Measurements from ENCODE around the gene WWOX.
A peak's percentile ranks its signal among the peaks of the same experiment; 100 is the strongest.

Gene WWOX

GRCh38 chr16:78363843-78364555, 264.5 kb downstream of the WWOX start:
- DNase-seq (ENCODE audit: low spot score), result no peak

- DNase-seq (ENCODE audit: low spot score), result peak; percentile 0
Measured at GRCh38 chr16:78364556-78364880, 265.1 kb downstream of the WWOX start.

DNA sequence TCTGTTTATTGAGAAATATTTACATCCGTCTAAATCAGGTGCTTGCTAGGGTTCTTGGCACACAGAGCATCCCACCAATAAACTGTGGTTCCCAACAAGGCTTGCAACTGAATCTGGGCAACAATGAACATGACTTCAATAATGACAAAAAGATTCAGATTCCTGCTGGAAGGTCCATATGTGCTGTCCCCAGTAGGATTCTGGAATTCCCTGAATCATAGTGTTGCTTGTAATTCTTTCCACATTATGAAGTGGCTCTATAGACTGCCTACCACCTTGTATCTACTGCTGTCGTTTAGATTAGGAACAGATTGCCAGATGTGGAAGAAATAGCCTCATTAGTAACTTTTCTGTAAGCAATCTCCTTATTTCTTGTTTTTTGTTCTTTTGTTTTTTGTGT, 265.9 kb downstream of the WWOX start:
- DNase-seq (ENCODE audit: low spot score), result peak; percentile 0

DNA sequence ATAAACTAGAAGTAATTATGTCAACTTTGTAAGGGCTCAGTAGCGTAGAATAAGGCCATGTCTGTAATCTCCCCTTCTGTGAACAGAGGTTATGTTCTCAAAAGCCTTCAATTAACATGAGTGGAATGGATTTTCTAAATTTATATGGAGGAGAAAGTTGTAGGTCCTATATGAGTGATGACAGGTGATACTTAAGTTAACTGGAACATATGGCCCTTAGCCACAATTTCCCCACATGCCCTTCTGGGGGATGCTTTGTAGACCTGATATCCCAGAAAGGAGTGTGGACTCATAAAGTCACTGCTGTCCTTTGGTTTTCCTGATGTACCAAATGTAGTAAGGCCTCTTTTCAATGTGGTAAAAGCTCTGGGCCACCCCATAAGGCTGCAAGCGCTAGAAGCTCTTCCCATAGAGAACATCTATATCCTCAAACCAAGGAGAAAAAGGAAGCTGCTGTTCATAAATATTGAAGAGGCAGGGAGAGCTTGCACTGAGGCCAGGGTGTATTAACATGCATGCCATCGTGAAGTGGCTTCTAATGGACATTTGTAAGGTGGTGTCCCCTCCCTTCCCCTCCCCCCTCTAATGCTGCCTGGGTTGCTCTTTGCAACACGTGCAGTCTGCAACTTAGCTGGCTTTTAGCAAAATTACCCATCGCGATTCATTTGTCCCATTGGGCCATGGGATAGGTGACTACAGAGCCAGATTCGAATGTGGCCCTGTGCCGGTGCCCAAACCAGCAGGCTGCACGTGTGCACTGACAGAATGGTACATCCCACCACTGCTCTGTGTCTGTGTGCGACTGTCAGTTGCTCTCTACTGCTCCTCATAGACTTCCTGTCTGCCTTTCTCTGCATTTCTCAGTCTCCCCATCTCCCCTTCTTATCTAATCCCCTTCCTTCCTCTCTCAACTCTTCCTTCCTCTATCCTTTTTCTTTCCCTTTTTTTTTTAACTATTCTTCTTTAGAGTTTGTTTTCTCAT, 269.0 kb downstream of the WWOX start:
- DNase-seq (ENCODE audit: low spot score), result no peak

DNA sequence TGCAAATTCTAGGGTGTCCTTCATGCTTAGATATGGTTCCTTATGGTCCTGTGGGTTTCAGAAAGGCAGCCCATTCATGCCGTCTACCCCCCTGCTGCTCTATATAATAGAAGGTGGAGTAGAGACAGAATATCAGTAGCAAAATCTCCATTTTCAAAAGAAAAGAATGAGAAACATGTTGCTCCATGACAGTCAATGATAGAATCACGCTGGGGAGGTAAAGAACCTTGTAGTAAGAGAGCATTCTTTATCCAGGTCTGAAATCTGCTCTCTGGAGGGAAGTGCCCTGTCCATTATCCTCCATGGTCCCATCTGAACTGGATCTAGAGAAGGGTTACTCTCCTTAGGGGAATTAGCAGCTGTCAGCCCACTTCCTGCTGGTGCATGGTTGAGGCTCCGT, 272.8 kb downstream of the WWOX start:
- DNase-seq (ENCODE audit: low spot score), result no peak

- DNase-seq (ENCODE audit: low spot score), result no peak
Measured at GRCh38 chr16:78375055-78375679, 275.7 kb downstream of the WWOX start.

GRCh38 chr16:78376452-78376851, 277.0 kb downstream of the WWOX start:
- no peak for DNase-seq (ENCODE audit: low spot score)

- no peak for DNase-seq (ENCODE audit: low spot score)
Measured at GRCh38 chr16:78377312-78377711, 277.9 kb downstream of the WWOX start.

- no peak for DNase-seq (ENCODE audit: low spot score)
Measured at GRCh38 chr16:78381060-78381459, 281.6 kb downstream of the WWOX start.

DNA sequence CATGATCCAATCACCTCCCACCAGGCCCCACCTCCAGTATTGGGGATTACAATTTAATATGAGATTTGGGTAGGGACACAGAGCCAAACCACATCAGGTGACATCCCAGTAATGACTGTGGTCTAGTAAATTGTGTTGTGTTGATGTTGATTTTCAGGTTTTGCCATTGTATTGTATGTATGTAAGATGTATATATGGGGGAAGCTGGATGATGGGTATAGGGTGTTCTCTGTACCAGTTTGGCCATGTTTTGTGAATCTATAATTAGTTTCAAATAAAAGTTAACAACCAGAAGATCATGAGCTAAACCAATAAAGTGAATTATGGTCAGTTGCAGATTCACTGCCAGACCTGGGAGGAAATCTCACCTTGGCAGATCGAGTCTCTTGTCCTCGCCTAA, 283.7 kb downstream of the WWOX start:
- DNase-seq (ENCODE audit: low spot score), result no peak

GRCh38 chr16:78385086-78385805, 285.8 kb downstream of the WWOX start:
- no peak for DNase-seq (ENCODE audit: low spot score)

DNA sequence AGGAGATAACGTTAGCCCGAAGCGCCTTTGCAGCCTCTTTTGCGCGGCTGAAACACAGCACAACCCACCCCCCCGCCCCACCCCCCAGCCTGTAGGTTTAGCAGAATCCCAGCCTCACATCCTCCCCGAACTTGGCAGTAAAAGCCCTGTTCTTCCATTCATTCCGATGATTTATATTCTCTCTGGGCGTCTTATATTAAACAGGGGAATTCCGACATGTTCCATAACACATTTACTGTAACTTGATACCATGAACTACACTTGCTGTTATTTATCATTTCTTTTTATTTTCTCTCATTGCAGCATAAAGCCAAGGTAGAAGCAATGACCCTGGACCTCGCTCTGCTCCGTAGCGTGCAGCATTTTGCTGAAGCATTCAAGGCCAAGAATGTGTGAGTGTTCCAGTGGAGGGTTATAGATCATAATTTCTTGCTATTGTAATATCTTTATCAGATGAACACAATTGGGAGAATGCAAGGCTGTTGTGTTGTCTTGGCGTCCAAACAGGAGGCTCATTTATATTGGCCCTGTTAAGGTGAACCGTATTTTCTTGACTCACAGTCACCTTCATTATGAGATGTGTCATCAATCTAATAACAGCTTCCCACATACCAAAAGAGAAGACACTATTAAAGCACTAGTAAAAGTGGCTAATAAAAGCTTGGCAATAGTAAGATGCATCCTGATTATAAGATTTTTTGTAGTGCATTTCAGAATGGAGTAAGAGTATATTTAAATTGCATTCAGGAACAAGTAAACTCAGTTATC, 287.3 kb downstream of the WWOX start:
- DNase-seq (ENCODE audit: low spot score), result no peak

DNA sequence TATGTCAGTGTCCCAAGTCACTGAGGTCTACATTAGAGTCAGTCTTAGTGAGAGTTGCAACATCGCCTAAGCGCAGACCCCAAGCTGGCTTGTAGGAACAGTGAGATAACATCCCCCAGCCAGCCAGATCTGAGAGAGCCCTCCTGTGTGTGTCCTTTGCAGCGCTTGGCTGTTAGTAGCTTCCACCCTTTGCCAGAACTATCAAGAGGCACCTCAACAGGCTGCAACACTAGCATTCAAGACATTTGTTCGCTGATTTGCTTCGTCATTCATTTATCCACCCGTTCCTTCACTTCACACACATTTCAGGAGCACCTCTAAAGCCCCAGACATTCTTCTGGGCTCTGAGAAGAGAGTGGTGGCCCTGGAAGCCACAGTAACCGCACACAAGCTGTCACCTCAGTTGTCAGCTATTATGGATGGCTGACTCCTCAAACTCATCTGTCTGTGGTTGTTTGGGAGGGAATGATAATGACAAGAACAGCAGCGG, 289.6 kb downstream of the WWOX start:
- DNase-seq (ENCODE audit: low spot score), result no peak

DNA sequence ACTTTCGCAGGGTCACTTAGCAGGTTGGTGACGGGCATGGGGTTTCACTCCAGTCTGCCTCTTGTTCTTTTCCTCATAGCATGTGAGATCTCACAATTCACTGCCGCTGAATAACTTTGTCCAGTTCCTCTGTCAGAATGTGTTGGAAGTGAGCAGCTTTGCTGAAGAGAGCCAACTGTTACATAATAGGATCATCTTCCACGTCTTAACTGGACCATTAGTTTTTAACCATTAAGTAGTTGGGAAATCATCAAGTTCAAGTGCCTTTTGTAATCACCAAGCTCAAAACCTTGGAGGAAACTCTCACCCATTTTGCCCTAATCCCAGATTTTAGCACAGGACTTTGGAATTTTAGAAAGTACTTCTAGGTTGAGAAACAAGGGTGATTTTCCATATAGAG, 290.6 kb downstream of the WWOX start:
- no peak for DNase-seq (ENCODE audit: low spot score)

DNA sequence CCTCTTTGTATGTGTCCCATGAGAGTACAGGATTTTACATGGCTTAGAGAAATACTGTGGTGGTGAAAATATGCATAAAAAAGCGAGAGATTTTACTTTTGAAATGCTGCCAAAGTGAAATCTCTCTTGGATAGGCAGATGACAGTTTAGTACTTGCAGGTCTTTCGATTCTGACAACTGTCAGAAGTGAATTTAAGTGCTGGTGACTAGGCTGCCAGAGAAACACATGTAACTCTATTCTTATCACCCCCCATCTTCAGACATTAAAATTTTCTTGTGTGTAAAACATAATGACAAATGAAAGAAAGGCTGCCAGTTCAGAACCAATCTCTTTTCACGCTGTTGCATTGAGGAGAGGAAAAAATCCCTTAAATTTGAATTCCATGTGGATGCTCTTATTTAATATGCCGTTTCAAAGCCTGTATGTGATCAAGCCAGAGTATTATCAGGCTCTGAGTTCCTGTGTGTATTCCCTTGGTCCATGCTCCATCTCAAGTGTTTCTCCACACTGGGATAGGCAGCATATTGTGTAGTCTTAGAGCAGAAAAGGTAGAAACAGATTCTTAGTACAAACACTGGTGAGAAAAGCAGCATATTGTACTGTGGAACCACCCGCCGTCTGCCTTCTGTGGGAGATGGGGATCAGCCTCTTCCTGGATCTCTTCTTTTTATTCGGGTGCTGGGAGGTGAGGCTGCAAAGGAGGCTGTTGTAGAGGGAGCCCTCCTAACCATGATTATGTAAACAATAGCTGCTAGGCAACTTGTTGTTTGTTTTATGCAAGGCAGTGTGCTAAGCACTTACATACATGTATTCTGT, 291.3 kb downstream of the WWOX start:
- no peak for DNase-seq (ENCODE audit: low spot score)

DNA sequence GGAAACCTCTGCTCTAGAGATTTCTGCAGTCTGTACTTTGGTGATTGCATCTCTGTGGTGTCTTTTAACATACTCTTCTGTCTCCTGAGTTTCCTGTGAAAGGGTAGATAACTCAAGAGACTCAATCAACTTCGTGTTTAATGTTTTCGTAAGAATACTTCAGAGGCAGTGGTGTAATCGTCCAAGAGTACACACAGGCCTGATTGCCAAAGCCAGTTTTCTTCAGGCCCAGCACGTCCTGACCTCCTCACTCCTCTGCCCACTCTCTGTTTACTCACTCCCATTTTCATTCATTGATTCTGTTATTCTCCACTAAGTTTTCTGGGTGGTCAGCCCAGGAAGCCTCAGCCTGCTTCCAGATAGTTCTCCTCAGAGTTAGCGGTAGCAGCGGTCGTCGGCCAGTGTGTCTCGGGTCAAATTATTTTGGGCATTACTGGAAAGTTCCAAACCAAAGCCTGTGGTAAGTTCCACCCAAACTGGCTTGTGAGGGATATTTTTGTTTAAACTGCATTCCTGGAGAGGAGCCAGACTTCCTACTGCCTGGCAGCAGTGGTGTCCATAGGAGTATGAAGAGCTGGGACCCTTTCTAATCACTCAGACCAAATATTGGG, 293.2 kb downstream of the WWOX start:
- DNase-seq (ENCODE audit: low spot score), result no peak

DNA sequence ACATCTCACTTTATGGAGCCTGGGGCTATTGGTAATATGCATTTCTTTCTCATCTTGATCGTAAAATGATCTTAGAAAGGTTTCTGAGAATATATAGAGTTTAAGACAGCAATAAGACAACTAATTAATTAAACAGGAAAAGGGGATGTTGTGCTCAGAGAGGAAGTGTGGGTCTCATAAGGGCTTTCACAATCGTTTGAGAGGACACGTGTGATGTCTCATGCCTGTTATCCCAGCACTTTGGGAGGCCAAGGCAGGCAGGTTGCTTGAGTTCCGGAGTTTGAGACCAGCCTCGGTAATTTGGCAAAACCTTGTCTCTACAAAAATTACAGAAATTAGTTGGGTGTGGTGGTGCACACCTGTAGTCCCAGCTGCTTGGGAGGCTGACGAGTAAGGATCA, 295.6 kb downstream of the WWOX start:
- no peak for DNase-seq (ENCODE audit: low spot score)

DNA sequence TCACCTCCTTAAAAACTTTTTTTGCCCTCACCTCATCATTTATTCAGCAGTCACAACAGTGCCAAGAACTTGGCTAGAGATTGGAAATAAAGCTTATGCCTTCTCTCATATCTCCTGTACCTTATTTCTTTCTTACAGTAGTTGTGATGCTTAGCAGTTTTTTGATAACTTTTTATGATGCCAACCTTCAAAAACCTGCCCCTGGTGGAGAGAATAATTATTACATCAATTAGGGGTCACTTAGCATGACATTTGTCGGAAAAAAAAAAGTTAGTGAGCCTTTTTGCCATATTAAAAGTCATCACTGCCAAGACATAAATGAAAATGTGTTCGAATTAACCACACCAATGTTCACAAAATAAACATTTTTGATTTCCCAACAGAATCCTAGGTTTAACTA, 296.6 kb downstream of the WWOX start:
- DNase-seq (ENCODE audit: low spot score), result no peak

DNA sequence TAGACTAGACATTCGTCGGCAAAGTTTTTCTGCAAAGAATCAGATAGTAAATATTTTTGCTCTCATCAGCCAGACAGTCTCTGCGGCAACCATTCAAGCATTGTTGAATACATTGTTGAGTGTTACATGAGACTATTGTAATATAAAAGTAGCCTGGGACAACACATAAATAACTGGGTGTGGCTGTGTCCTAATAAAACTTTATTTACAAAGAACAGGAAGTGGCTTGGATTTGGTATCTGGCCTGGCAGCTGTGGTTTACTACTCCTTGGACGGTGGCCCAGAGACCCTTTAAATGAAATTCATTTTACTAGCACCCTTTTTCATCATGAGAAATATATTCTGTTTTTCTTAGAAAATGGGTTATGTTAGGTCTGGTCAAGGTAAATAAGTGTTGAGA, 297.2 kb downstream of the WWOX start:
- DNase-seq (ENCODE audit: low spot score), result no peak

DNA sequence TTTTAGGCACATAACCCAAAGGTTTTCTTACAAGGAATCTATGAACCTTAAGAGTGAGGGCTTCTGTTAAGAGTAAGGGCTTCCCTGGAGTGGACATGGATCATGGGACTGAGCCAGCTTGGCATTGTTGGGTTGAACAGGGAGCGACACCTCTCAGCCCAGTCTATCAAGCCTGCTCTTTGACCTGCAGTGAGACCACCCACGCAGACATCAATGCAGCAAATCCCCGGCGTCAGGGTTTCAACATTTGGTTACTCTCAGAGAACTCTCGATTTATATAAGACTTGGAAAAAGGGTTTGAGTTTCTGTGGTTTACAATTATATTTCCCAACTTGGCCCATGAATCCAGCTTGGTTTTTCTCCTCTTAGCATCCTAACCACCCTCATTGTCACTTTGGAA, 299.9 kb downstream of the WWOX start:
- DNase-seq (ENCODE audit: low spot score), result no peak
